ENCODE measurements around the gene IL1RAPL1.

Gene IL1RAPL1

GRCh38 chrX:29455702-29456101, 868.5 kb downstream of the IL1RAPL1 start:
- DNase-seq = no peak

- no peak for DNase-seq
Measured at GRCh38 chrX:29461039-29461438, 873.8 kb downstream of the IL1RAPL1 start.

GRCh38 chrX:29466456-29466855, 879.2 kb downstream of the IL1RAPL1 start:
- no peak for DNase-seq

- DNase-seq = no peak
Measured at GRCh38 chrX:29468911-29469494, 881.8 kb downstream of the IL1RAPL1 start.

- DNase-seq = no peak
Measured at GRCh38 chrX:29470030-29470429, 882.8 kb downstream of the IL1RAPL1 start.

GRCh38 chrX:29471829-29472228, 884.6 kb downstream of the IL1RAPL1 start:
- no peak for DNase-seq

- no peak for DNase-seq
Measured at GRCh38 chrX:29477878-29478277, 890.6 kb downstream of the IL1RAPL1 start.

- DNase-seq = no peak
Measured at GRCh38 chrX:29478336-29479069, 891.3 kb downstream of the IL1RAPL1 start.

GRCh38 chrX:29487214-29487613, 900.0 kb downstream of the IL1RAPL1 start:
- DNase-seq = no peak

- DNase-seq = no peak
Measured at GRCh38 chrX:29487714-29488113, 900.5 kb downstream of the IL1RAPL1 start.

GRCh38 chrX:29488919-29489318, 901.7 kb downstream of the IL1RAPL1 start:
- DNase-seq = no peak

- no peak for DNase-seq
Measured at GRCh38 chrX:29490606-29491005, 903.4 kb downstream of the IL1RAPL1 start.

- no peak for DNase-seq
Measured at GRCh38 chrX:29491659-29492058, 904.4 kb downstream of the IL1RAPL1 start.

- no peak for DNase-seq
Measured at GRCh38 chrX:29496636-29497180, 909.5 kb downstream of the IL1RAPL1 start.

- no peak for DNase-seq
Measured at GRCh38 chrX:29506729-29507128, 919.5 kb downstream of the IL1RAPL1 start.

- no peak for DNase-seq
Measured at GRCh38 chrX:29518100-29518499, 930.9 kb downstream of the IL1RAPL1 start.

- no peak for DNase-seq
Measured at GRCh38 chrX:29528281-29528680, 941.0 kb downstream of the IL1RAPL1 start.

GRCh38 chrX:29530501-29530900, 943.3 kb downstream of the IL1RAPL1 start:
- no peak for DNase-seq

- DNase-seq = no peak
Measured at GRCh38 chrX:29531336-29531735, 944.1 kb downstream of the IL1RAPL1 start.

GRCh38 chrX:29535212-29536162, 948.2 kb downstream of the IL1RAPL1 start:
- no peak for DNase-seq

GRCh38 chrX:29541038-29541437, 953.8 kb downstream of the IL1RAPL1 start:
- no peak for DNase-seq

GRCh38 chrX:29542152-29542551, 954.9 kb downstream of the IL1RAPL1 start:
- no peak for DNase-seq

- no peak for DNase-seq
Measured at GRCh38 chrX:29545878-29546277, 958.6 kb downstream of the IL1RAPL1 start.
